NCI-H446 treated with DMSO at 0.1 percent for 48 hours (cell line): ENCODE measurements around the gene MYO9A.
"Not testable (repeated sequence)": the region's sequence is repeated elsewhere in the genome, so short reads cannot be mapped to it uniquely, and the experiment has no call there.

ENCODE experiments used
- DNase-seq: peaks from one replicate; lab custom pipeline; 2025; lab: John Stamatoyannopoulos, UW

MYO9A gene

DNA sequence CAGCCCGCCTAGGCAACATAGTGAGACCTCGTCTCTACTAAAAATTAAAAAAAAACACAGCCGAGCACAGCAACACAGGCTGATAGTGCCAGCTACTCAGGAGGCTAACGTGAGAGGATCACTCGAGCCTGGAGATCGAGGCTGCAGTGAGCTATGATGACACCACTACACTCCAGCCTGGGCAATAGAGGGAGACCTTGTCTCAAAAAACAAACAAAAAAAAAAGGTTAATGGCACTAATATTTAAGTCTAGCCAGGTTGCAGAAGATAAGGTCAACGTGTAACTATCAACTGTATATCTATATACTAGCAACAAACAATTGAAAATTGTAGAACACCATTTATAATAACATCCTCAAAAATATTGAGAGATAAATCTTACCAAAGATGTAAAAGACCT lies 75.1 kb downstream of the MYO9A start:
- DNase-seq = no peak

- DNase-seq = no peak
Observed at GRCh38 chr15:72042054-72042453, 75.9 kb downstream of the MYO9A start.

GRCh38 chr15:72037321-72037720 lies 80.6 kb downstream of the MYO9A start:
- DNase-seq = no peak

DNA sequence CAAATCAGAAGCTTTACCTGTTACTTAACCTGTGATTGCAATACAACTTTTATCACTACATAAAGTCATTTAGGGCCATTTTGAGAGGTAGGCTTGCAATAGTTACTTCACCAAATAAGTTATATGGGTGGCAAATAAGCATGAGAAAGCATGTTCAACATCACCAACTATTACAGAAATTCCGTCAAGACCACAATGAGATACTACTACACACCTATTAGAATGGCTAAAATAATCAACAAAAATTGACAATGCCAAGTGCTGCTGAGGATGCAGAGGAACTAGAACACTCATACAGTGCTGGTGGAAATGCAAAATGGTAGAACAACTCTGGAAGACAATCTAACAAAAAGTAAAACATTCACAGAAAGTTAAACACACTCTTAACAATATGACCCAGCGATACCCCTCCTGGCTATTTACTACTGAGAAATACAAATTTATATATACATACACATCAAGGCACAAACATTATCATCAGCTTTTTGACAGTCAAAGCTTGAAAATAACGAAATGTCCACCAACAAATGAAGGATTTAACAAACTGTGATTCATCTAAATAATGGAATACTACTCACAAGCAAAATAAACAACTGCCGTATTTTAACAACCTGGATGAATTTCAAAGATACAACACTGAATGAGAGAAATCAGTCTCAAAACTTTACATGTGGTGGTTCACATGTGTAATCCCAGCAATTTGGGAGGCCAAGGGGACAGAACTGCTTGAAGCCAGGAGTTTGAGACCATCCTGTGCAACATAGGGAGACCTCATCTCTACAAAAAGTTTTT lies 82.9 kb downstream of the MYO9A start:
- DNase-seq = no peak

GRCh38 chr15:72034351-72034750 lies 83.6 kb downstream of the MYO9A start:
- DNase-seq = no peak

DNA sequence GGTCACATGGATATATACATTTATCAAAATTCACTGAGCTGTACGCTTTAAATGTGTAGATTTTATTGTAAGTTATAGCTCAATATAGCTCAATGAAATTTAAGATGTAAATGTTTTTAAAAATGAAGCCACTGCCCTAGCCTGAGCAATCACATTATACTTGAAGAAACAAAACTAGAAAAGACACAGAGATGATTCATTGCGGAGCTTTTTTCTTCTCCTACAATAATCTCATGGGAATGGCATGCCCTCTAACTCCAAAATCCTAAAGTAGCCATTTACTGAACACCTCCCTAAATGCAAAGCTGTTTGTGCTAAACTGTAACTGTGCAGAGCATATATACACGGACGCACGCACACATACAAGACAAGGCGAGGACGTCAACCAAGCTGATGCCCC lies 84.2 kb downstream of the MYO9A start:
- no peak for DNase-seq

DNA sequence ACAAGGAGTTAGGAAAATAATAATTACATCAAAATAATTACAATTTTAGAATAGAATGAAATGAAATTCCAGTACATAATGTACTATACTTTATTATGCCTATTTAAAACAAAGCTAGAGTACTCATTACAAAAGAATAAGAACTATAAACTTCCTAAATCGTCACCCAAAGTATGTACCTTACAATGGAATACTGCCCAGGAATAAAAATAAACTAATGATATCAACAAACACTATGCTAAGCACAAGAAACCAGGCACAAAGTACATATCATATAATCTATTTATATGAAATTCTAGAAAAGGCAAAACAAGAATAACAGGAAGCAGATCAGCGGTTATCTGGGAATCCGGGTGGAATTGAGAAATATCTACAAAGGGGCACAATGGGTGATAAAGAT lies 84.7 kb downstream of the MYO9A start:
- DNase-seq = no peak

- no peak for DNase-seq
Observed at GRCh38 chr15:72021604-72022003, 96.3 kb downstream of the MYO9A start.

DNA sequence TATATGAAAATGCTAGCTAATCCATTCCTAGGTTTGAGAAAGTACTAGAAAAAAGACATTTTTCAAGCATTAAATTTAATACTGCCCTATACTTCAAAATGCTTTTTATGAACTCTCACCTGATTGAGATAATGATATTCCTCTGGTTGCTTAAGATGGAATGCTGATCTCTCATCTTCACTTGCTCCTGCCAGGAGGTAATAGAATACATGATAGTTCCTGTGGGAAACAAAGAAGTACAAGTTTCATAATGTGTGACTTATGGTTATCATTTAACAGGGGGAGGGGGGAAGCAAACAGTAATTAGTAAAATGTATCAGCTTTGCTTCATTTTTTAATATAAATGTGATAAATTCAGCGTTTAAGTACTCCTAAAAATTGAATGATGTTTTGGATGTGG lies 97.2 kb downstream of the MYO9A start:
- DNase-seq = no peak

- DNase-seq = not testable (repeated sequence)
Observed at GRCh38 chr15:72014555-72014954, 103.4 kb downstream of the MYO9A start.

DNA sequence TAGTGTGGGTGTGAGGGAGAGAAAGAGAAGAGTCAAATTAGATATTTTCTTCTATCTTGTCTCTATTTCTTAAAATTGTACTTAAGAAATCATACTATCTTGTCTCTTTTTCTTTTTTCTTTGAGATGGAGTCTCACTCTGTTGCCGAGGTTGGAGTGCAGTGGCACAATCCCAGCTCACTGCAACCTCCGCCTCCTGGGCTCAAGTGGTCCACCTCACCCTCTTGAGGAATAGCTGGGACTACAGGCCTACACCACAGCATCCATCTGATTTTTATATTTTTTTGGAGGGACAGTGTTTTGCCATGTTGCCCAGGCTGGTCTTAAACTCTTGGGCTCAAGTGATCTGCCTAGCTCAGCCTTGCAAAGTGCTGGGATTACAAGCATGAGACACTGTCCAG lies 104.2 kb downstream of the MYO9A start:
- no peak for DNase-seq

- DNase-seq = no peak
Observed at GRCh38 chr15:72011302-72011942, 106.5 kb downstream of the MYO9A start.

GRCh38 chr15:72009222-72009621 lies 108.7 kb downstream of the MYO9A start:
- no peak for DNase-seq

- no peak for DNase-seq
Observed at GRCh38 chr15:72006382-72006781, 111.6 kb downstream of the MYO9A start.

GRCh38 chr15:72005483-72005882 lies 112.5 kb downstream of the MYO9A start:
- no peak for DNase-seq

GRCh38 chr15:71999807-72000206 lies 118.1 kb downstream of the MYO9A start:
- DNase-seq = no peak

DNA sequence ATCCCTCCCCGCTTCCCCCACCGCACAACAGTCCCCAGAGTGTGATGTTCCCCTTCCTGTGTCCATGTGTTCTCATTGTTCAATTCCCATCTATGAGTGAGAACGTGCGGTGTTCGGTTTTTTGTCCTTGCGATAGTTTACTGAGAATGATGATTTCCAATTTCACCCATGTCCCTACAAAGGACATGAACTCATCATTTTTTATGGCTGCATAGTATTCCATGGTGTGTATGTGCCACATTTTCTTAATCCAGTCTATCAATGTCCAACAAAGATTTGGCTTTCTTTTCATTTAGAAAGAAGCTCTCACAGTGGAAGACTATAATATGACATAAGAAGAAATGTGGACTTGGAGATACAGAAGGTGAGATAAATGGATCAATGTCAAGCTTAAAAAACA lies 119.2 kb downstream of the MYO9A start:
- not testable (repeated sequence) for DNase-seq

DNA sequence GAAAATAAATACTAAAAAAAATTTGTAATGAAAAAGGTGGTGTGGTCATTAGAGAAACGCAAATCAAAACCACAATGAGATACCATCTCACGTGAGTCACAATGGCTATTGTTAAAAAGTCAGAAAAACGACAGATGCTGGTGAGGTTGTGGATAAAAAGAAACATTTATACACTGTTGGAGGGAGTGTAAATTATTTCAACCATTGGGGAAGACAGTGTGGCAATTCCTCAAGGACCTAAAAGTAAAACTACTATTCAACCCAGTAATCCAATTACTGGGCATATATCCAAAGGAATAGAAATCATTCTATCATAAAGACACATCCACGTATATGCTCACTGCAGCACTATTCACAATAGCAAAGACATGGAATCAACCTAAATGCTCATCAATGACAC lies 120.3 kb downstream of the MYO9A start:
- no peak for DNase-seq

DNA sequence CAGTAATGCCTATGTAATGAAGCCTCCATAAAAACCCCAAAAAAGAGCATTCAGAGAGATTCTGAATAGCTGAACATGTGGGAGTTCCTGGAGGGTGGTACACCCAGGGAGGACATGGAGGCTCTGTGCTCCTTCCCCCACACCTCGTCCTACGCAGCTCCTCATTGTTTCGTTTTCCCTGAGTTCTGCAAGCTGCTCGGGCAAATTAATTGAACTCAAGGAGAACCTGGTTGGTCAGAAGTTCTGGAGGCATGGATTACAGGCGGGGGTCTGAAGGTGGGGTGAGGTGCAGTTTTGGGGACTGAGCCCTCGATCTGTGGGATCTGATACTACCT lies 142.2 kb downstream of the MYO9A start:
- DNase-seq = no peak

GRCh38 chr15:71974211-71974610 lies 143.7 kb downstream of the MYO9A start:
- DNase-seq = no peak

DNA sequence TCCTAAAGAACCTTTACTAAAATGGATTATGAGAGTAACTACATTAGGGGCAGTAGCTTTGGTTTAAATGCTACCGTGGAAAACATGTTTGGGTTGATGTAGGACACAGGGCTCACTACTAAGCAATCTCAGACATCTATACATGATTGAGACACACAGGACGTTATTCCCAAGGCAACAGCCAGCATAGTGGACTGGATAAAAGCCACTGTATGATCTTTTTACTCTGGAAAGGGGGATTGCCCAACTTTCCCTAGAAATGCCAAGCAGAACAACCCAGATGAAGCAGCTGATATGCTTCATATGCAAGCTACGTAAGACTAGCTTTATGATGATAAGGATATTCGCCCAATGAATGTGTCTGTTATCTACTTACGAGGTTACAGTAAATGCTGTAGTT lies 144.6 kb downstream of the MYO9A start:
- no peak for DNase-seq

GRCh38 chr15:71971905-71972304 lies 146.0 kb downstream of the MYO9A start:
- no peak for DNase-seq

DNA sequence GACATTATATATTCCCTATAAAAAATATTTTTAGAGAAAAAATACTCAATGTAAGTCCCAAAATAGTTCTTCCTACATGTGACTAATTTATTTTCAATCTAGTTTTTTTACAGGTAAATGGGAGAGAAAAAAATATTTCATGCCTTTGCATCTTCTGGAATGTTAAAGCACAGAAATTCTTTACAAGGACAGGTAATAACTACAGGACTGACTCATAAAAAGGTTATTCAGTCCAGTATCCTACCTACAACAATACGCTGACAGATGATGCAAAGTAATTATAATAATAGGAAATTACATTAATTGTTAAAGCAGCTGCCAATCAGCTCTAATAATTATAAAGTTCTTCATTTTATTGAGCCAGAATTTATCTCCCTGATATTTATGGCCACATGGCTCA lies 147.5 kb downstream of the MYO9A start:
- no peak for DNase-seq

- no peak for DNase-seq
Observed at GRCh38 chr15:71962537-71962936, 155.4 kb downstream of the MYO9A start.
